Activated naive CD8-positive, alpha-beta T cell treated with anti-CD3 and anti-CD28 coated beads for 36 hours (primary cell): Measurements from ENCODE around the gene LGALS3BP. TPM values are rescaled to one million over a fixed set of nuclear protein-coding genes. Genes with fewer than 3 reads are reported as not detected.
"Not testable (repeated sequence)": the region's sequence is repeated elsewhere in the genome, so short reads cannot be mapped to it uniquely, and the experiment has no call there.

Experiments
- DNase-seq: peaks from one replicate; pipeline ENCODE4 v3.0.0; 2021
- H3K27ac Mint-ChIP-seq: one replicate; pipeline ENCODE4 v1.8.0; 2022; ENCODE audit warnings: mild to moderate bottlenecking, moderate library complexity, mixed read lengths
- H3K27me3 Mint-ChIP-seq: one replicate; pipeline ENCODE4 v1.8.0; 2022; ENCODE audit warnings: mild to moderate bottlenecking, mixed read lengths
- H3K36me3 Mint-ChIP-seq: one replicate; pipeline ENCODE4 v1.8.0; 2021; ENCODE audit warnings: mild to moderate bottlenecking, mixed read lengths
- H3K4me1 Mint-ChIP-seq: one replicate; pipeline ENCODE4 v1.8.0; 2021; ENCODE audit warnings: mixed read lengths
- H3K4me3 Mint-ChIP-seq: one replicate; pipeline ENCODE4 v1.8.0; 2022; ENCODE audit warnings: mild to moderate bottlenecking, moderate library complexity, mixed read lengths
- H3K9me3 Mint-ChIP-seq: one replicate; pipeline ENCODE4 v1.8.0; 2022; ENCODE audit warnings: mixed read lengths
- total RNA-seq, 2 experiments: library from RNA; stranded (reverse); gene quantifications; one replicate each; pipeline ENCODE4 v1.2.3, GENCODE V29; 2021

The LGALS3BP gene
- total RNA-seq, 2 experiments from 2014 or later, result 86.8 to 89.7 TPM

- peaks cover 1% of the 10 kb centered on the region for H3K36me3 Mint-ChIP-seq
- H3K4me3 Mint-ChIP-seq, result no peak overlapping the region
- peaks cover 6% of the 10 kb centered on the region for H3K4me1 Mint-ChIP-seq
- no peak overlapping the region for H3K27ac Mint-ChIP-seq
- no peaks in the 10 kb centered on the region for H3K9me3 Mint-ChIP-seq
- no peak for DNase-seq
- H3K27me3 Mint-ChIP-seq, result no peaks in the 10 kb centered on the region
These were observed 9.9 kb downstream of the LGALS3BP start for GRCh38 chr17:78969865-78970264.

GRCh38 chr17:78967782-78968362, 11.9 kb downstream of the LGALS3BP start:
- H3K27ac Mint-ChIP-seq, result no peak overlapping the region
- peaks cover 6% of the 10 kb centered on the region for H3K4me1 Mint-ChIP-seq
- H3K36me3 Mint-ChIP-seq, result peaks cover 1% of the 10 kb centered on the region
- DNase-seq, result no peak
- H3K9me3 Mint-ChIP-seq, result no peaks in the 10 kb centered on the region
- H3K27me3 Mint-ChIP-seq, result no peaks in the 10 kb centered on the region
- no peak overlapping the region for H3K4me3 Mint-ChIP-seq

GRCh38 chr17:78966910-78967600, 12.7 kb downstream of the LGALS3BP start:
- Mint-ChIP-seq H3K4me1 (peaks cover 6% of the 10 kb centered on the region), H3K36me3 (peaks cover 1% of the 10 kb centered on the region), H3K27ac (no peak overlapping the region), H3K9me3 (no peaks in the 10 kb centered on the region), H3K27me3 (no peaks in the 10 kb centered on the region), H3K4me3 (no peak overlapping the region)
- no peak for DNase-seq

- Mint-ChIP-seq H3K27me3 (no peaks in the 10 kb centered on the region), H3K36me3 (no peaks in the 10 kb centered on the region), H3K4me1 (peaks cover 4% of the 10 kb centered on the region), H3K27ac (no peak overlapping the region), H3K9me3 (no peaks in the 10 kb centered on the region), H3K4me3 (no peak overlapping the region)
- DNase-seq, result no peak
These were observed 13.5 kb downstream of the LGALS3BP start for GRCh38 chr17:78966123-78966813.

- no peak for DNase-seq
- Mint-ChIP-seq H3K9me3 (no peaks in the 10 kb centered on the region), H3K36me3 (no peaks in the 10 kb centered on the region), H3K27ac (no peak overlapping the region), H3K4me3 (no peak overlapping the region), H3K4me1 (no peaks in the 10 kb centered on the region), H3K27me3 (no peaks in the 10 kb centered on the region)
These were observed 14.2 kb downstream of the LGALS3BP start for GRCh38 chr17:78965491-78965924.

DNA sequence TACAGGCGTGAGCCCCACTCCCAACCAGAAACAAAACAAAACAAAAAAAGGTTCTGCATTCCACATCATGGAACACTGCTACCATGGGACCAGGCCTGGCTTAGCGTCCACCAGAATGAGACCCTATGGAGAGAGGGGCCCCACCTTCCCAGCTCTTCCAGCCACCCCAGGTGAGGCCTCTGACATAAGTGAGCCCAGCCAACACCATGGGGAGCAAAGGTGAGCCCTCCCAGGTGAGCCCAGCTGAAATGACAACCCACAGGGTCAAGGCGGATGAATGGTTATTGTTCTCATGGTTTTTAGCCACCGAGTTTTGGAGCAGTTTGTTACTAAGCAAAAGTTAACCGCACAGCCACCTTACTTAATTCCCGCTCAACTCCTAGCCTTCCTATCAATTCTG, 16.3 kb downstream of the LGALS3BP start:
- Mint-ChIP-seq H3K9me3 (no peaks in the 10 kb centered on the region), H3K4me1 (no peaks in the 10 kb centered on the region), H3K27ac (no peak overlapping the region), H3K27me3 (no peaks in the 10 kb centered on the region), H3K36me3 (no peaks in the 10 kb centered on the region), H3K4me3 (no peak overlapping the region)
- DNase-seq, result no peak

DNA sequence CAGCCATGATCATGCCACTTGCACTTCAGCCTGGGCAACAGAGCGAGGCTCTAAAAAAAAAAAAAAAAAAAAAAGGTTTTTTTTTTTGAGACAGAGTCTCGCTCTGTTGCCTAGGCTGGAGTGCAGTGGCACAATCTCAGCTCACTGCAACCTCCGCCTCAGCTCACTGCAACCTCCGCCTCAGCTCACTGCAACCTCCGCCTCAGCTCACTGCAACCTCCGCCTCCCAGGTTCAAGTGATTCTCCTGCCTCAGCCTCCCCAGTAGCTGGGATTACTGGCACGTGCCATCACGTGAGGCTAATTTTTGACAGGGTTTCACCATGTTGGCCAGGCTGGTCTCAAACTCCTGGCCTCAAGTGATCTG, 16.8 kb downstream of the LGALS3BP start:
- not testable (repeated sequence) for H3K4me1 Mint-ChIP-seq, DNase-seq, H3K9me3 Mint-ChIP-seq

GRCh38 chr17:78962345-78962983, 17.3 kb downstream of the LGALS3BP start:
- H3K4me3 Mint-ChIP-seq, result no peak overlapping the region
- H3K9me3 Mint-ChIP-seq, result no peaks in the 10 kb centered on the region
- H3K27ac Mint-ChIP-seq, result no peak overlapping the region
- no peaks in the 10 kb centered on the region for H3K36me3 Mint-ChIP-seq
- H3K4me1 Mint-ChIP-seq, result no peaks in the 10 kb centered on the region
- DNase-seq, result no peak
- no peaks in the 10 kb centered on the region for H3K27me3 Mint-ChIP-seq

More for the DNA sequence above, 16.8 kb downstream of the LGALS3BP start:
- H3K27ac Mint-ChIP-seq, H3K27me3 Mint-ChIP-seq, H3K4me3 Mint-ChIP-seq, H3K36me3 Mint-ChIP-seq: not testable (repeated sequence)

GRCh38 chr17:78961571-78961970, 18.2 kb downstream of the LGALS3BP start:
- H3K36me3 Mint-ChIP-seq, result no peaks in the 10 kb centered on the region
- no peaks in the 10 kb centered on the region for H3K4me1 Mint-ChIP-seq
- H3K27ac Mint-ChIP-seq, result no peak overlapping the region
- H3K4me3 Mint-ChIP-seq, result no peak overlapping the region
- no peaks in the 10 kb centered on the region for H3K9me3 Mint-ChIP-seq
- no peaks in the 10 kb centered on the region for H3K27me3 Mint-ChIP-seq
- DNase-seq, result no peak

DNA sequence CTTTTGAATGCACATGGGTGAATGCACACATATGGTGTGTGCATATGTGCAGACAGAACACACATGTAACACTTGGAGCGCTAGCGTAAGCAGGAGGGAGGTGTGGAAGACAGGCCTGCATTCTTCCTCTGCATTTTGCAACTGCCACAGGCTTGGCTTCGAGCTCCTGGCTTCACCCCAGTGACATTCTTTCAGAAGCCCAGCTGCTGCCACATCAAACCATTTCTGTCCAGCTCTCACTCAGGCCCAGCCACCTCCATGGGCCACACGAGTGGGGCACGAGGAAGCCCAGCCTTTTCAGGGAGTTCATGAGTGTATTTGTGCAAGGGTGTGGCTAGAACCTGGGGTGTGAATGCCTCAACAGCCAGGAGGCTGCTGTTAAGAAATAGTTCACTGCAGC, 18.8 kb downstream of the LGALS3BP start:
- DNase-seq, result no peak
- H3K4me3 Mint-ChIP-seq, result no peak overlapping the region
- no peaks in the 10 kb centered on the region for H3K27me3 Mint-ChIP-seq
- H3K4me1 Mint-ChIP-seq, result no peaks in the 10 kb centered on the region
- H3K36me3 Mint-ChIP-seq, result no peaks in the 10 kb centered on the region
- no peak overlapping the region for H3K27ac Mint-ChIP-seq
- no peaks in the 10 kb centered on the region for H3K9me3 Mint-ChIP-seq

GRCh38 chr17:78959803-78960202, 19.9 kb downstream of the LGALS3BP start:
- Mint-ChIP-seq H3K4me1 (no peaks in the 10 kb centered on the region), H3K36me3 (no peaks in the 10 kb centered on the region)
- DNase-seq, result no peak

GRCh38 chr17:78958641-78959127, 21.0 kb downstream of the LGALS3BP start:
- Mint-ChIP-seq H3K4me3 (no peak overlapping the region), H3K27ac (no peak overlapping the region), H3K4me1 (no peaks in the 10 kb centered on the region), H3K36me3 (no peaks in the 10 kb centered on the region), H3K27me3 (no peaks in the 10 kb centered on the region), H3K9me3 (no peaks in the 10 kb centered on the region)
- no peak for DNase-seq

More at GRCh38 chr17:78959803-78960202, 19.9 kb downstream of the LGALS3BP start:
- Mint-ChIP-seq H3K9me3 (no peaks in the 10 kb centered on the region), H3K27me3 (no peaks in the 10 kb centered on the region), H3K27ac (no peak overlapping the region), H3K4me3 (no peak overlapping the region)

DNA sequence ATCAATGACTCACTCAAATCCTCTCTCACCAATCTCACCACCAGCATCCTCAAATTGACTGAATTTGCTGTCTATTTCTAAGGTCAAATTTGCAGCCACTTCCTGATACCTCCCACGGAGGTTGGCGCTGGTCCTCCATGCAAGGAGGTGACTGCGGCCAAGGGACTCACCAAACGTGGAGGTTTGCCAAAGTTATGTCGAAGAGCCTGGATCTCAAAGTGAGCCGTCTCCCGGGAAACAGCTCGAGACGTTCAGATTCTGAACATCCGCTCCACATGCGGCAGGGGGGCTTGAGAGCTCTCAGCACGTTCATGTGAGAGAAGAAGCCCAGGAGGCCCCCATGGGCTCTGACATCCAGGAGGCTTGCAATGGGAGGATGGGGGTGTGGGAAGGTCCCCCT, 22.6 kb downstream of the LGALS3BP start:
- no peak overlapping the region for H3K4me3 Mint-ChIP-seq
- H3K4me1 Mint-ChIP-seq, result no peaks in the 10 kb centered on the region
- no peak for DNase-seq
- no peaks in the 10 kb centered on the region for H3K36me3 Mint-ChIP-seq
- H3K27me3 Mint-ChIP-seq, result no peaks in the 10 kb centered on the region
- H3K9me3 Mint-ChIP-seq, result no peaks in the 10 kb centered on the region
- H3K27ac Mint-ChIP-seq, result no peak overlapping the region

DNA sequence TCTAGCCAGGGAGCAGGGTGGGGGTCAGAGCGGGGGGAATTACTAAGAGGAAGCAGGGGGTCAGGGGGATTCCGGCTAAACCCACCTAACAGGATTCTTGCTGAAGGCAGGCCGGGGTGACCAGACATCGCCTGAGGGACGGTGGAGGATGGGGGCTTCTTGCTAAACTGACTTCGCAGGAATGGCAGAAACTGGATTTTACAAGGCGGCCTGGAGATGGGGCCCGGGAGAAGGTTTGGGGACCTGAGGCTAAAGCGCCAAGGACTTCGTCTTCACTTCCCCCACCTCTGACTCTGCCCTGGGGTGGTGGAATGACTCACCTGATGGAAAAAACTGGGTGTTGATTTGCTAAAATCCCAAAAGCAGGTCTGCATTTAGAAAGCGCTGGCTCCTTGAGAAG, 23.5 kb downstream of the LGALS3BP start:
- no peaks in the 10 kb centered on the region for H3K27me3 Mint-ChIP-seq
- DNase-seq, result no peak
- H3K4me1 Mint-ChIP-seq, result no peaks in the 10 kb centered on the region
- no peaks in the 10 kb centered on the region for H3K36me3 Mint-ChIP-seq
- H3K27ac Mint-ChIP-seq, result no peak overlapping the region
- H3K9me3 Mint-ChIP-seq, result no peaks in the 10 kb centered on the region
- H3K4me3 Mint-ChIP-seq, result no peak overlapping the region

GRCh38 chr17:78954684-78955083, 25.0 kb downstream of the LGALS3BP start:
- H3K27me3 Mint-ChIP-seq, result no peaks in the 10 kb centered on the region
- H3K4me1 Mint-ChIP-seq, result no peaks in the 10 kb centered on the region
- H3K36me3 Mint-ChIP-seq, result no peaks in the 10 kb centered on the region
- H3K4me3 Mint-ChIP-seq, result no peak overlapping the region
- no peak overlapping the region for H3K27ac Mint-ChIP-seq
- H3K9me3 Mint-ChIP-seq, result peaks cover 6% of the 10 kb centered on the region
- DNase-seq, result no peak
